GM18520 (cell line): ENCODE measurements around the gene FNDC7.
"Not testable (repeated sequence)": the region's sequence is repeated elsewhere in the genome, so short reads cannot be mapped to it uniquely, and the experiment has no call there.

Experiments used
- ATAC-seq: cut with Tn5 transposase; IDR thresholded peaks from one replicate; pipeline ENCODE4 v1.9.1; 2021; ENCODE audit not compliant: unreplicated experiment

FNDC7 gene

GRCh38 chr1:108695535-108695934 lies 17.2 kb upstream of the FNDC7 start:
- no peak for ATAC-seq

DNA sequence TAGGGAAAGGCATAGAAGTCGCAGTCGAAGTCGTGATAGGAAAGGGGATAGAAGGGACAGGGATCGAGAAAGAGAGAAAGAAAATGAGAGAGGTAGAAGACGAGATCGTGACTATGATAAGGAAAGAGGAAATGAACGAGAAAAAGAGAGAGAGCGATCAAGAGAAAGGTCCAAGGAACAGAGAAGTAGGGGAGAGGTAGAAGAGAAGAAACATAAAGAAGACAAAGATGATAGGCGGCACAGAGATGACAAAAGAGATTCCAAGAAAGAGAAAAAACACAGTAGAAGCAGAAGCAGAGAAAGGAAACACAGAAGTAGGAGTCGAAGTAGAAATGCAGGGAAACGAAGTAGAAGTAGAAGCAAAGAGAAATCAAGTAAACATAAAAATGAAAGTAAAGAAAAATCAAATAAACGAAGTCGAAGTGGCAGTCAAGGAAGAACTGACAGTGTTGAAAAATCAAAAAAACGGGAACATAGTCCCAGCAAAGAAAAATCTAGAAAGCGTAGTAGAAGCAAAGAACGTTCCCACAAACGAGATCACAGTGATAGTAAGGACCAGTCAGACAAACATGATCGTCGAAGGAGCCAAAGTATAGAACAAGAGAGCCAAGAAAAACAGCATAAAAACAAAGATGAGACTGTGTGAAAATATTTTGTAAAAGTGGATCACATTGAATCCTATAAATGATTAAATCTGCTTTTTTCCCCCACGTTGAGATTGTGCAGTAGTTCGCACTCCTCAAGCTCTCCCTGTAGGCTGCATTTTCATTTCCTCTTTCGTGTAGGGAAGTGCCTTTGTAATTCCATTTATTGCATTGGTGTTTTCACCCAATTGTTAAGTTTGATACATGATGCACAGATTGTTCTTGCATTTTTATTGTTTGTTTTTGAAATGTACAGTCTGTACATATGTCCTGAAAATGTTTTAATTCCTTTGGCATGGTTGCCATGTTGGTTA lies 13.1 kb upstream of the FNDC7 start:
- no peak for ATAC-seq

GRCh38 chr1:108701176-108701849 lies 11.4 kb upstream of the FNDC7 start:
- ATAC-seq: no peak

DNA sequence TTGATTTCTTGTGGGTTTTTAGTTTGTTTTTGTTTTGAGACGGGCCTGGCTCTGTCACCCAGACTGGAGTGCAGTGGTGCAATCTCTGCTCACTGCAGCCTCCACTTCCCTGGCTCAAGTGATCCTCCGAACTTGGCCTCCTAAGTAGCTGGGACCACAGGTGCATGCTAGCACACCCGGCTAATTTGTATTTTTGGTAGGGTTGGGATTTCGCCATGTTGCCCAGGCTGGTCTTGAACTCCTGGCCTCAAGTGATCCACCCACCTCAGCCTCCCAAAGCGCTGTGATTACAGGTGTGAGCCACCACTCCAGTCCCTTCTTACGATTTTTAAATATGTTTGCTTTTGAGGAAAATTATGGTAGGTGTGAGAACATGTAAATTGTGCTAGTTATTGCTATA lies 10.6 kb upstream of the FNDC7 start:
- ATAC-seq: not testable (repeated sequence)

- ATAC-seq: no peak
These were observed 8.8 kb upstream of the FNDC7 start for GRCh38 chr1:108703939-108704338.

- no peak for ATAC-seq
These were observed 8.2 kb upstream of the FNDC7 start for GRCh38 chr1:108704496-108704895.

DNA sequence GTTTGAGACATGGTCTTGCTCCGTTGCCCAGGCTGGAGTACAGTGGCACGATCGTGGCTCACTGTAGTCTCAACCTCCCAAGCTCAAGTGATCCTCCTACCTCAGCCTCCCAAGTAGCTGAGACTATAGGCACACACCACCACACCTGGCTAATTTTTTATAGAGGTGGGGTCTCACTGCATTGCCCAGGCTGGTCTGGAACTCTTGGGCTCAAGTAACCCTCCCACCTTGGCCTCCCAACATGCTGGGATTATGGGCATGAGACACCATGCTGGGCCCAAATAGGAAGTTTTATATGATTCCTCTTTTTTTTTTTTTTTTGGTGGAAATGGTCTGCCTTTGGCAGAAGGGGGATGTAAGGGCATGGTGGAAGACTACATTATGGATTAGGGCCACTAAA lies 6.1 kb upstream of the FNDC7 start:
- ATAC-seq: no peak

GRCh38 chr1:108708691-108709660 lies 3.7 kb upstream of the FNDC7 start:
- ATAC-seq: no peak

GRCh38 chr1:108715932-108716331 lies 3.2 kb downstream of the FNDC7 start:
- ATAC-seq: no peak

DNA sequence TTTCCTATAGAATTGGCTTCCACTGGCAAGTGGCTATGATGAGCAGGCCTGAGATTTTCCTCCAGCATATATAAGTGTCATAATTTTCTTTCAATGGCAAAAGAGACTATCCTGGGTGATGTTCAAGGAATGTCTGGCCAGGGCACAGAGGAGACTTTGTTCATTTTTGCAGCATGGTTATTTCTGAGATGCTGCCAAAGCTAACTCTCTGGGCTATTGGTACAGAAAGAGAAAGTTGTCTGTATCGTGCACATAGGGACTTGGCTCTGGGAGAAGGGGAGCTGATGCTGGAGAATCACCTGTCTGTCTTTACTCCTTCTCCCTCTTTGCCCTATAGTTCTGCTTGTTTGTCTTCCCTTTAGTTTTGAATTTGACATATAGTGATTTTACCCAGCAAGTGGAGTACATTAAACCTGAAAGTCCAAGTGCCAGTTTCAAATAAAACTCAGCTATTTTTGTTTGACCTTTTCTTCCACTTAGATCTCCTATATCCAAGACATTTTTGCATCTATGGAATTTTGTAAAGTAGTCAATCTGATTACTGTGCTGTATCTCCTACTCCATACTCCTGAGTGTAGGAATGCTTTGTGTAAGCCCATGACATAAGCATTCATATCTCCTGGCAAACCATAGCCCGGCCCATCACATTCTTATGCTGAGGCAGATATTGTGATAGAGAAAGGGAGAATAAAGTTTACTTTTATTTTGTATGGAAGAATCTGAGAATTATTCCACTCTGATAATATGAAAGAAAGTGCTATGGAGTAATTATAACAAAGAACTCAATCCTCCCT lies 3.9 kb downstream of the FNDC7 start:
- ATAC-seq: no peak

- ATAC-seq: no peak
These were observed 5.1 kb downstream of the FNDC7 start for GRCh38 chr1:108717774-108718316.

DNA sequence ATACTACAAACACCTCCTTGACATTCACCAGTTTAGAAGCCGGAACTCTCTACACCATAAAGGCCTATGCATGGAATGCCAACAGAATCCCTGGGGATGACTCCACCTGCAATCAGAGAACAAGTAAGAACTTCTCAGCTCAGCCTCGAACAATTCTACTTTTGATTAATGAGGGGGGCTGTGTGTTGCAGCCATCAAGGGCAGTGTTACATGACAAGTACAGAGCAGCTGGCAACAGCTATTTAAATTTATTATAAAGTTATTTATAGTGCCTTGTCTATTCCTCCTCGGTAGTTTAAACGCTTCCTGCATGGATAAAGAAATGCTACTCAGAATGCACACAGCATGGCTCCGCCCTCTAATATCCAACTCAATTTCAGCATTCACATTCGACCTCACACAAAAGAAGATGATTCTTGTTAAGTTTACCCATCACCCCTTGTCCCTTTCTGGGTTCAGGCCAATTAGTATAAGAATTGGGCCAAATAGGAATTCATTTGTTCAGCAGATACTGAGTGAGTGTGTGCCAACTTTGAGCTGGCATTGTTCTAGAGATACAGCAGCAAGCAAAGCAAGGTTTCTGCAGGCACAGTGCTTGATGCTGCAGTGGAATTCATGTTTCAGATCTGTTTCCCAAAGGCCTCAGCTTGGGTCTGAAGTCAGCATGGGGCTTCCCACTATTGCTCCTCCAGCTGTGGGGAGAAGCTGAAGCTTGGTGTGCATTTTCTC lies 6.4 kb downstream of the FNDC7 start:
- no peak for ATAC-seq

GRCh38 chr1:108719656-108720435 lies 7.1 kb downstream of the FNDC7 start:
- no peak for ATAC-seq

- no peak for ATAC-seq
These were observed 9.6 kb downstream of the FNDC7 start for GRCh38 chr1:108722292-108722691.

- no peak for ATAC-seq
These were observed 13.2 kb downstream of the FNDC7 start for GRCh38 chr1:108725906-108726305.

- no peak for ATAC-seq
These were observed 15.7 kb downstream of the FNDC7 start for GRCh38 chr1:108728327-108728923.

GRCh38 chr1:108729481-108729880 lies 16.8 kb downstream of the FNDC7 start:
- no peak for ATAC-seq

DNA sequence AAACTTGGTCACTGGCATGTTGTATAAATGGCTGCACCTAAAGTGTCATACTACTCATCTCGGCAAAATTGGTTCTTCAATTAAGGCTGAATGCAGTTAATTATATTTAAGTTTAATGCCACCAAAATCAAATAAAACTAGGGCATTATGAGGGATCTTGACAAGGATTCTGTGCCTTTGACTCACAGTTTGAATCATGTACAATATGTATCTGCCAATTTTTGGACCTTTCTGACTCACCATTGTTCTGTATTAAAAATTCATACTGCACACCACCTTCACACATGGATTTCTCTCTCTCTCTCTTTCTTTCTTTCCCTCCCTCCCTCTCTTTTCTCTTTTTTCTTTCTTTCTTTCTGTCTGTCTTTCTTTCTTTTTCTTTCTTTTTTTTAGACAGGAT lies 19.7 kb downstream of the FNDC7 start:
- no peak for ATAC-seq
